ENCODE measurements around the gene NEAT1.

GRCh38 chr11:65400307-65401072 lies 22.1 kb upstream of the NEAT1 start:
- TF ChIP-seq CTCF (conservative IDR thresholded peaks at IDR 0.05; ENCODE audit: low read length) (no peak), EZH2phosphoT487 (IDR thresholded peaks at IDR 0.05; ENCODE audit: borderline replicate concordance) (no peak)
